ES-I3 (cell line): ENCODE measurements around the gene CHMP6.

Experiments used
- H3K36me3 ChIP-seq: 2 replicates; pipeline ENCODE4 v1.6.1; 2013; ENCODE audit warnings: mild to moderate bottlenecking, low read length, control low read depth, moderate library complexity; ENCODE audit not compliant: insufficient read depth
- H3K4me1 ChIP-seq: 2 replicates; pipeline ENCODE4 v1.6.1; 2013; ENCODE audit warnings: mild to moderate bottlenecking, control low read depth, low read length; ENCODE audit not compliant: insufficient read depth
- H3K9ac ChIP-seq: 2 replicates; pipeline ENCODE4 v1.6.1; 2013; ENCODE audit warnings: low read depth, mild to moderate bottlenecking, low read length, moderate library complexity
- H3K9me3 ChIP-seq: 2 replicates; pipeline ENCODE4 v1.6.1; 2013; ENCODE audit warnings: mild to moderate bottlenecking, low read length, moderate library complexity; ENCODE audit not compliant: control insufficient read depth, insufficient read depth

The CHMP6 gene

DNA sequence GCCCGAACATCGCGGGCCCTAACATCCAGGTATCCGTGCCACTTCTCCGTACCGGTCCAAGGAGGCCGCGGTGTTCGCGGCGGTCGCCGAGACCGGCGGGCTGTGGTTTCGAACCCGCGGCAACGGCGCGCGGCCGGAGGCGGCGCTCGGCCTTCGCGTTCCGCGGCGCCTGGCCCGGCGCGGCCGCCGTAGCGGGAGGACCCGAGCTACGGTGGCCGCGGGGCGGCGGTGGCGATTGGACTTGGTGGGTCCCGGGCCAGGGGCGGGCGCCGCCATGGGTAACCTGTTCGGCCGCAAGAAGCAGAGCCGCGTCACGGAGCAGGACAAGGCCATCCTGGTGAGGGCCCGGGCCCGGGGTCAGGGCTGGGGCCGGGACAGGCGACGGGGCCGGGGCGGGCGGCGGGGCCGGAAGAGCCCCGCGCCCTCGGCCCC is at the start of gene CHMP6:
CHMP6 (plus strand) TSS at position 197 of the 432 bp plus-strand sequence; CDS start at position 275, 78 bp downstream.
- no peaks in the 10 kb centered on the region for H3K9me3 ChIP-seq
- no peaks in the 10 kb centered on the region for H3K36me3 ChIP-seq
- peak within 1 kb of the TSS; percentile 98 for H3K9ac ChIP-seq
- H3K4me1 ChIP-seq: peaks cover 3% of the 10 kb centered on the region; the same call in 1 of the 2 replicates

DNA sequence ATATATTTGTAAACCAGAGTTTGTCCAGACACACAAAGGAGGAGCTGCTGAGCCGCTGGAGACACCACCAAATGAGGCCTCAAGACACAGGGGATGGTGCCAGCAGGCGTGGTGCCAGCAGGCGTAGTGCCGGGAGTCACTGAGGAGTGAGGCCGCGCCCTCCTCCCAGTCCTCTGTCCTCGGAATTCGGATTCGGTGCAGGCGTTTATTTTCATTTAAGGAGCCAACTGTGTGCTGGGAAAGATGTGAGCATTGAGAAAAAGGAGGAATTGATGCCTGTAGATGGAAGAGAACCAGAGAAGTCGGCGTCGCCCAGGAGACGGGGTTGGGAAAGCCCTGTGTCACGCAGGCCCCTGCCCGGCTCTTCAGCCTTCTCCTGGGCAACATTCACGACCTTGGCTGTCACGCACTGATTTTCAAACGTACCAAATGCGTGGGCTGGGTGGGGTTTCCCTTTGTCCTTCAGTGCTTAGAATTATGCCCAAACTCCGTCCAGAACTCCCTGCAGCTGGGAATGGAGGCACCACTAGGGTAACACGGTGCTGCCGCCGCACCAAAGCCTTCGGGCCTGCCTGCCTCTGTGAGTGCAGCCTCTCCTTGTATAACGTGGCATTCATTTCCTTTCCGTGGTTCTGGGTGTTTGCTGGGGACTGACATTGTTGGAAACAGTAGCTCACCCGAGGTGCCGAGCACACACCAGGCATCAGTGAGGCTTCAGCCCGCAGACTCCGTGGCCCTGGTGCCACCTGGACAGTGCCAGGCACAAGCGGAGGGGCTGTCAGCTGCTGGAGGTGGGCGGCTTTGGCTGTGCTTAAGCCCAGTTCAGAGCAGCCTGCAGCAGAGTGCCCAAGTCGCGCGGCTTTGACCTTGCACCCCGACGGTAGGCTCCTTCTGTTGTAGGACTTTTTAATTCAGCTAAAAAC is 49.0 kb upstream of the CHMP6 start:
- Histone ChIP-seq H3K9ac (no peak overlapping the region), H3K36me3 (peaks cover 8% of the 10 kb centered on the region), H3K4me1 (no peaks in the 10 kb centered on the region), H3K9me3 (no peaks in the 10 kb centered on the region)

DNA sequence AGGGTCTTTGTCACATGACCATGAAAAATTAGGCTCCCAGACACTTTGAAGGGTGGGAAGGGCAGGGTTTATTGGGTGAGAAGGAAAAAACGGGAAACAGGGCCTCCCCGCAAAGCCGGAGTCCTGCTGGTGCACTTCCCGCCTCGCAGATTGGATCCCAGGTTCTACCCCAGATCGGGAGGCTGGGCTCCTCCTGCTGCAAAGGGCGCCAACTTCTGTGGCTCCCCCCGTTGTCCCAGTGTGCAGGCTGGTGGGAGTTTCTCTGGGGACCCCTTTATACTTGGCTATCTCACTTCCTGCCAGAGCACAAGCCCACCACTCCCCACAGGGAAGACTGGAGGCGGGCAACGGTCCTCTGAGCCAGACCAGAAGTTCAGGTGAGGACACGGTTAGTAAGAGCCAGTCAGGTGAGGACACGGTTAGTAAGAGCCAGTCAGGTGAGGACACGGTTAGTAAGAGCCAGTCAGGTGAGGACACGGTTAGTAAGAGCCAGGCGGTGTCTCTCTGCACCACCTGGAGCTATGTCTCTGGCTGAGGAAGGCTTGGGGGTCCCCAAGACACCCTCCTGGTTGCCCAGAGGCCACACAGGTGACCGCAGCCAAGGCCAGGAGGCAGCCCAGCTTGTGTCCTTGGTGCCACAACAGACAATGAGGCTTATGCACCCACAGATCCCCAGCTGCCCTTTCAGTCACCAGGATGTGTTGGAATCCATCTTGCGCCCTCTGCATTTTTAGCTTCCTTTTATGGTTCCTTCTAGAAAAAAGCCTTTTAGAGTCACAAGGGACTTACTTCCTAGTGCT is 48.1 kb upstream of the CHMP6 start:
- Histone ChIP-seq H3K9ac (no peak overlapping the region), H3K4me1 (no peaks in the 10 kb centered on the region), H3K9me3 (no peaks in the 10 kb centered on the region), H3K36me3 (peaks cover 8% of the 10 kb centered on the region)

DNA sequence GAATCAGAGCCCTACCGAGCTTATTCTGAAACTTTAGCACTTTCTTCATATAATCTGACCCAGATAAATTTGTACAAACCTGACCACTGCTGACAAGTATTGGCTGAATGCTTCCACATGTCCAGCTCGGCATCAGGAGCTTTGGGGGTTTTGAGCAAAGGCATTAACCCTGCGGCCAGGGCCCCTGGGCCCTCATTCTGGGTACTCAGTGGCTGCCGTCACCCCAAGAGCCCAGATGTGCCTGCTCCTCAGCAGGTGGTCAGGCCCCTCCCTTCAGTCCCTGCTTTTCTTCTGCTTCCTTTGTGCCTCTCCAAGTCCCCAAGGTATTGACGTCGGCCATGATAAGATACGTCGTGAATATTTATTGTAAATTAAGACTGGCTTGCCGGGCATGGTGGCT is 47.3 kb upstream of the CHMP6 start:
- H3K36me3 ChIP-seq: peaks cover 8% of the 10 kb centered on the region
- H3K4me1 ChIP-seq: no peaks in the 10 kb centered on the region
- H3K9ac ChIP-seq: no peak overlapping the region
- H3K9me3 ChIP-seq: no peaks in the 10 kb centered on the region

DNA sequence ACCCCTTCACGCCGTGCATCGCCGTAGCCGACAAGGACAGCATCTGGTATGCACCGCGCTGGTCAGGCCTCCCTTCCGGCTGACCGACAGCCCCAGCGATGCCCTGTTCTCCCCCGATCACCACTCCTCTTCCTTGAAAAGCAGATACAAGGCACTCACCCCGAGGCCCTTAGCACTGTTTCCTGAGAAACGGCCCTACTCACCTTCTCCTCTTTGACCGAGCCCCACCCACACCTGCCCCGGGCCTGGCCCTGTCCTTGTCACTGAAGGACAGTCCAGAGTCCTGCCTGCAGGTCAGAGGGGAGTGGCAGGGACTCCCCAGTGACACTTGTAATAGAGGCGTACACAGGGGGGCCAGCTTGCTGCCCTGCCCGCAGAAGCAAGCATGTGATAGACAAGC is 45.9 kb upstream of the CHMP6 start:
- Histone ChIP-seq H3K9ac (no peak overlapping the region), H3K36me3 (peaks cover 8% of the 10 kb centered on the region), H3K9me3 (no peaks in the 10 kb centered on the region), H3K4me1 (no peaks in the 10 kb centered on the region)

DNA sequence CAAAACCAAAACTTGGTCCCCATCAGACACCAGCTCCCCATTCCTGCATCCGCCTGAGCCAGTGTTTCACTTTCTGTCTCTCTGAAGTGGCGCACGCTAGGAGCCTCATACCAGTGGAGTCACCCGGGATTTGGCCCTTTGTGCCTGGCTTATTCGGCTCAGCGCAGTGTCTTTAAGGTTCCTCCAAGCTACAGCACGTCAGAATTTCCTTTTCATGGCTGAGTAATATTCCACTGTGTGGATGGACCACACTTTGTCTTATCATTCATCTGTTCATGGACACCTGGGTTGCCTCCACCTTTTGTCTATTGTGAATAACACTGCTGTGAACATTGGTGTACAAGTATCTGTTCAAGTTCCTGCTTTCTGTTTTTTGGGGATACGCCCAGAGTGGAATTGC is 45.2 kb upstream of the CHMP6 start:
- Histone ChIP-seq H3K9ac (no peak overlapping the region), H3K4me1 (no peaks in the 10 kb centered on the region), H3K9me3 (no peaks in the 10 kb centered on the region), H3K36me3 (peaks cover 8% of the 10 kb centered on the region)

DNA sequence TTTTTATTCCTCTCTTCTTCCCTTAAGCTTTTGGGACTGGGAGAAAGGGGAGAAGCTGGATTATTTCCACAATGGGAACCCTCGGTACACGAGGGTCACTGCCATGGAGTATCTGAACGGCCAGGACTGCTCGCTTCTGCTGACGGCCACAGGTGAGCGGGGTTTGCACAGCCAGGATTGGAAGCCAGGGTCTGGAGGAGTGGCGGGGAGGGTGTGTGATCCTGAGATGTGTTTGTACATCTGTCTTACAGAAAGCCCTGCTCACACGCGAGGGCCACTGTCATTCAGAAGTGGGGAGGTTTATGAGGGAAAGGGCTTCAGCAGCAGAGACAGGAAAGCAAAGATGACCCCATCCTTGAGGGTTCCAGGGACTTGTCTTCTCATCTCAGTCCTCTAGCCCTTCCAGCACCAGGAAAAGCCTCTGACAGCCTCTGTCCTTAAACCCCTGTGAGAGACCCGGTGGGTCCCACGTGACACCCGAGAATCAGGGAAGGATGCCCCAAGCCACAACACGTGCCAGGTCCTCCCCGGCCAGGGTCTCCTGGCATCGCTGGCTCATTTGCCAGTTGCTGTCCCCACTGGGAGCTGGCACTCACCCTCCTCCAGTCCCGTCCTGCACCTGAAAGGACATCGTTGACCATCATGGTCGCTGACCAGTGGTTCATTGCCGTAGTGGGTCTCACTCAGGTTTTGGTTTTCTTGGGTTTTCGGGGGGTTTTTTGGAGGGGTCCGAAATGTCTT is 44.3 kb upstream of the CHMP6 start:
- Histone ChIP-seq H3K36me3 (peaks cover 8% of the 10 kb centered on the region), H3K9me3 (no peaks in the 10 kb centered on the region)

DNA sequence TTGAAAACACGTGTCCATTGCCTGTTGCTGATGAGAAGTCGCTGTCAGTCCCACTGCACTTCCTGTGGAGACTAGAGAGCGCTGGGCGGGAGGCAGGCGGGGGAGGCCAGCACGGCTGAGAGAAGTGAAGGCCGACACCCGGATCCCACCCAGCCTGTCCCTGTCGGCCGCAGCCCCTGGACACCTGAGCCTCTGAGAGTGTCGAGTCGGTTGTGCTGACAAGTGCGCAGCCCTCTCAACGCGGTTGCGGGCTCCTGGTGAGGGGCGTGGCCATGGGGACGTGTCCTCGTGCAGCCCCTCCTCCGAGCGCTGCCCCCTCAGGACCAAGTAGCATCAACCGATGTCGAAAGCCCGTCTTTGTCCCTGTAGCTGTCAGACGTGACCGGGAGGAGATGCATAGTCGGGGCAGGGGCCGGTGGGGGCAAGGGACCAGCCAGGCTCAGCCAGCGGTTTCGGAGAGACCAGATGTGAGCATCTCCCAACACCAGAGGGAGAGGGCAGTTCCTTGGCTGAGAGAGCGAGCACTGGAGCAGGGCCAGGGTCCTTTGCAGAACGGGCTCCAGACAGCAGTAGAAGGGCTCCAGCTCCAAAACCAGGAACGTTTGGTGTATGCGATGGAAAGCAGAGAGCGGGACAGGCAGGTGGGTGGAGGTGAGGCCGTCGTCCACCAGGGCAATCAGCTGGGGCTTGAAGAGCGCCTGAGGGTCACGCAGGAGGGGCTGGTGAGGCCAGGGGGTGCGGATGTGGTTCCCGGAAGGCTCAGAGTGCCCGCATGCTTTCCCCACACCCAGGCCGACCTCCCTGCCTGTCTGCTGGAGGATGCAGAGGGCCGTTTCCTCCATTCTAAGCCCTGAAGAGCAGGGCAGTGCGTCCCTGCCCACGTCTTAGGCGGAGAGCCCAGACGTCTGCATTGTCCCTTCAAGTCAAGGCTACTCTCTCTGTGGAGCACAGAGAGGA is 43.3 kb upstream of the CHMP6 start:
- Histone ChIP-seq H3K9ac (no peak overlapping the region), H3K36me3 (peaks cover 8% of the 10 kb centered on the region; the same call in 1 of the 2 replicates), H3K4me1 (no peaks in the 10 kb centered on the region), H3K9me3 (no peaks in the 10 kb centered on the region)

More for the DNA sequence above, 44.3 kb upstream of the CHMP6 start:
- H3K4me1 ChIP-seq: no peaks in the 10 kb centered on the region
- H3K9ac ChIP-seq: no peak overlapping the region

DNA sequence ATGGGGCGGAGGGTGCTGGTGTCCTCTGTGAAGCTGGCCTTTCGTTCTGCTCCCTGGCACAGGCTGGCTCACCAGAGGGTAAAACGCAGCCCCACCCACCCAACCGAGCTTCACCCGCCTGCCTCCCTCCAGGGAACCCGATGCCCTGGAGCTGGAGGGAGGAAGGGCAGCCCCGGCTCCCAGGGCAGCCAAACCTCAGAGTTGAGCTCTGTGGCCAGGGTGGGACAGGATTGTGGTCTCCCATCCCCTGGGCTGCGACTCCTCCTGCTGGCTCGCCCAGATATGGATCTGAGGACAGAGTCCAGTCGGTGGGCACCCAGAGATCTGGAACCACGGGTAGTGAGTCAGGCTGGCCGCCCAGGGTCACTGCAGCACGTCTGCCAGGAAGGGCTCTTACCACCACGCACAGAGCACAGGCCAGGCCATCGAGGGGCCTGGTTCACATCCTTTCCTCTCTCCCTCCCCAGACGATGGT is 42.6 kb upstream of the CHMP6 start:
- no peak overlapping the region for H3K9ac ChIP-seq
- H3K9me3 ChIP-seq: no peaks in the 10 kb centered on the region
- H3K4me1 ChIP-seq: no peaks in the 10 kb centered on the region
- peaks cover 8% of the 10 kb centered on the region; the same call in 1 of the 2 replicates for H3K36me3 ChIP-seq

DNA sequence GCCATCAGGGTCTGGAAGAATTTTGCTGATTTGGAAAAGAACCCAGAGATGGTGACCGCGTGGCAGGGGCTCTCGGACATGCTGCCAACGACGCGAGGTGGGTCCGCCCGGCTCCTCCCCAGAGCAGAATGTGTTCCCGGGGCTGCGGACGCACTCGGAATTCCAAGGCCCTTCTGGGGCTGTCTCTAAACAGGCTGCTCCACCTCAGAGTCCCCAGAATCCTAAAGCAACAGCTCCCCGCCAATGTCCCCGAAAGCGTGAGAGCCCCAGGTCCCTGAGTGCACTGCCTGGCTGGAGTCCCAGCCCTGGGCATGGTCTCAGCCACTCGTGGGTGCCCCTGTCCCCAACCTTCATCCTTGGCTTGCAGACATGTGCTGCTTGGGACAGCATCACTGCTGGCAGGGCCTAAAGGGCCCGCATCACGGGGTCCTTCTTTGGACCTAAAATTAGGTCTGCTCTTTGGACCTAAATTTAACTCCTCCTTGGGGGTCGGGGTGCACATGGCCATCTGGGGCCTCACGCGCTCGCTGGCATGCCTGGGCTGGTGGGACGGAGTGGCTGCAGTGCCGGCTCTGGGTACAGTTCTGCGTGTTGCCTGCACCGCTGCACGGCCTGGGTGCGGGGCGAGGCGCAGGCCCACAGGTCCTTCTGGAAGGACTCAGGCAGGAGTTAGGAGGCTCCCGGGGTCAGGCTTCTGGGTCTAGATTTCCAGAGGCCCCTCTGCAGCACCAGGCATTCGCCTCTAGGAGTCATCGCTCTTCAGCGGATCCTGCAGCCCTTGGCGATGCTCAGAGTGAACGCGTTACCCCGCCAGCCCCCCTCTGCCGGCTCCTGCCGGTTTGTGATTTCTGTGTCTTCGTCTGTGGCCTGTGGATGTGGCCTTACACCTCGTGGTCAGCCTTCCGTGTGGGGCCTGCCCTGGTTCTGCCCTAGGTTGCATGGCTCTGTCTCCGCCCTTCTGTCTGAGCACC is 41.9 kb upstream of the CHMP6 start:
- Histone ChIP-seq H3K4me1 (no peaks in the 10 kb centered on the region), H3K9me3 (no peaks in the 10 kb centered on the region), H3K36me3 (peaks cover 8% of the 10 kb centered on the region; the same call in 1 of the 2 replicates), H3K9ac (no peak overlapping the region)

DNA sequence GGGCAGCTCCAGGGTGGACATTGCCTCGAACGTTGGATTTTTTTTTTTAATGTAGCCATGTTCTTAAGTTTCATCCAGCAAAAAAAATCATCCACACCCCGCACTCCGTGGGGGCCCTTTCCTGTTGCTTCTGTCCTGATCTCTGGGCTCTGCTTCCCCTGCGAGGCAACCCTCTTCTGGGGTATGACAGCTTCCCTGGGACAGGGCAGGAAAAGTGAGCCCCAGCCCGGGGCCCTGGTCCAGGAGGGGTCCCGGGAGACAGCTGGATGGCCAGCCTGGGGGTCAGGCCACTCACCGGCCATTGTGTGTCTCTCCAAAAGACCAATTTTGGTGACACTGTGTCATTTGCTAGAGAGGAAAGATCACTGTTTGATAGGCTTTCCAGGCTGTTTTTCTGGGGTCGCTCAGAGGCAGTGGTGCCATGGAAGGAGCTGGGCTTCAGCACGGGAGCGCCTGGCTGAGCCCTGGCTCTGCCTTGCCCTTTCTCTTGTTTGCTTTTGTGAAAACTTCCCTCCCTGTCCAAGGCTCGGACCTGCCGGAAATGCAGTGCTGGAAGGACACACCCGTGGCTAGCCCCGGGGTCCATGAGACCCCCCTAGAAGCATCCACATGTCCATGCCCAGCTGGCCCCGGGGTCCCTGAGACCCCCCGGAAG is 41.0 kb upstream of the CHMP6 start:
- H3K4me1 ChIP-seq: no peaks in the 10 kb centered on the region

More for the DNA sequence above, 41.0 kb upstream of the CHMP6 start:
- Histone ChIP-seq H3K36me3 (peaks cover 8% of the 10 kb centered on the region; the same call in 1 of the 2 replicates), H3K9me3 (no peaks in the 10 kb centered on the region), H3K9ac (no peak overlapping the region)
